ENCODE measurements around the gene XYLT1.

The XYLT1 gene

GRCh38 chr16:17358846-17359245 is 111.9 kb downstream of the XYLT1 start:
- no peak for TF ChIP-seq CTCF (IDR thresholded peaks at IDR 0.05; ENCODE audit: extremely low read depth, insufficient read depth, missing control alignments)
- in situ Hi-C loops (cut with MboI; ENCODE audit: low pct_unique_long_range_greater_than_20kb, low sequenced_read_pairs, unreplicated experiment), result no loop called here
- DNase-seq (ENCODE audit: low spot score), result no peak

- in situ Hi-C loops (cut with MboI; ENCODE audit: low pct_unique_long_range_greater_than_20kb, low sequenced_read_pairs, unreplicated experiment), result no loop called here
- no peak for DNase-seq (ENCODE audit: low spot score)
- no peak for TF ChIP-seq CTCF (IDR thresholded peaks at IDR 0.05; ENCODE audit: extremely low read depth, insufficient read depth, missing control alignments)
Observed at GRCh38 chr16:17358355-17358754, 112.4 kb downstream of the XYLT1 start.

- in situ Hi-C loops (cut with MboI; ENCODE audit: low pct_unique_long_range_greater_than_20kb, low sequenced_read_pairs, unreplicated experiment), result no loop called here
- DNase-seq (ENCODE audit: low spot score), result no peak
- no peak for TF ChIP-seq CTCF (IDR thresholded peaks at IDR 0.05; ENCODE audit: extremely low read depth, insufficient read depth, missing control alignments)
Observed at GRCh38 chr16:17357307-17358062, 113.3 kb downstream of the XYLT1 start.

GRCh38 chr16:17356243-17356933 is 114.4 kb downstream of the XYLT1 start:
- TF ChIP-seq CTCF (IDR thresholded peaks at IDR 0.05; ENCODE audit: extremely low read depth, insufficient read depth, missing control alignments), result no peak
- in situ Hi-C loops (cut with MboI; ENCODE audit: low pct_unique_long_range_greater_than_20kb, low sequenced_read_pairs, unreplicated experiment), result no loop called here
- DNase-seq (ENCODE audit: low spot score), result no peak

GRCh38 chr16:17354685-17355084 is 116.1 kb downstream of the XYLT1 start:
- no peak for DNase-seq (ENCODE audit: low spot score)
- in situ Hi-C loops (cut with MboI; ENCODE audit: low pct_unique_long_range_greater_than_20kb, low sequenced_read_pairs, unreplicated experiment), result no loop called here
- no peak for TF ChIP-seq CTCF (IDR thresholded peaks at IDR 0.05; ENCODE audit: extremely low read depth, insufficient read depth, missing control alignments)

GRCh38 chr16:17354141-17354601 is 116.6 kb downstream of the XYLT1 start:
- no peak for TF ChIP-seq CTCF (IDR thresholded peaks at IDR 0.05; ENCODE audit: extremely low read depth, insufficient read depth, missing control alignments)
- in situ Hi-C loops (cut with MboI; ENCODE audit: low pct_unique_long_range_greater_than_20kb, low sequenced_read_pairs, unreplicated experiment), result no loop called here

More at GRCh38 chr16:17354141-17354601, 116.6 kb downstream of the XYLT1 start:
- no peak for DNase-seq (ENCODE audit: low spot score)

Measured in GM13977 (cell line).